Measurements from ENCODE around the gene C11orf71. TPM values are rescaled to one million over a fixed set of nuclear protein-coding genes. Genes with fewer than 3 reads are reported as not detected.

The C11orf71 gene
- total RNA-seq, 4 donors from 2014 or later = 9.7 to 13.3 (median 11.8) TPM

GRCh38 chr11:114367244-114367957 lies 32.9 kb downstream of the C11orf71 start:
- no peak for DNase-seq (ENCODE audit: low spot score in 2 of 2)
- no peak for TF ChIP-seq POLR2A (IDR thresholded peaks at IDR 0.05)
- TF ChIP-seq POLR2AphosphoS5 (IDR thresholded peaks at IDR 0.05) = no peak
- TF ChIP-seq, protein P1, sequence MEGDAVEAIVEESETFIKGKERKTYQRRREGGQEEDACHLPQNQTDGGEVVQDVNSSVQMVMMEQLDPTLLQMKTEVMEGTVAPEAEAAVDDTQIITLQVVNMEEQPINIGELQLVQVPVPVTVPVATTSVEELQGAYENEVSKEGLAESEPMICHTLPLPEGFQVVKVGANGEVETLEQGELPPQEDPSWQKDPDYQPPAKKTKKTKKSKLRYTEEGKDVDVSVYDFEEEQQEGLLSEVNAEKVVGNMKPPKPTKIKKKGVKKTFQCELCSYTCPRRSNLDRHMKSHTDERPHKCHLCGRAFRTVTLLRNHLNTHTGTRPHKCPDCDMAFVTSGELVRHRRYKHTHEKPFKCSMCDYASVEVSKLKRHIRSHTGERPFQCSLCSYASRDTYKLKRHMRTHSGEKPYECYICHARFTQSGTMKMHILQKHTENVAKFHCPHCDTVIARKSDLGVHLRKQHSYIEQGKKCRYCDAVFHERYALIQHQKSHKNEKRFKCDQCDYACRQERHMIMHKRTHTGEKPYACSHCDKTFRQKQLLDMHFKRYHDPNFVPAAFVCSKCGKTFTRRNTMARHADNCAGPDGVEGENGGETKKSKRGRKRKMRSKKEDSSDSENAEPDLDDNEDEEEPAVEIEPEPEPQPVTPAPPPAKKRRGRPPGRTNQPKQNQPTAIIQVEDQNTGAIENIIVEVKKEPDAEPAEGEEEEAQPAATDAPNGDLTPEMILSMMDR (IDR thresholded peaks at IDR 0.05) = no peak
- no peak for TF ChIP-seq EP300 (IDR thresholded peaks at IDR 0.05)
- no peak overlapping the region for H3K4me3 ChIP-seq
- no peaks in the 10 kb centered on the region for H3K36me3 ChIP-seq
- peaks cover 2% of the 10 kb centered on the region for H3K4me1 ChIP-seq
- H3K27ac ChIP-seq = no peak overlapping the region
- no peaks in the 10 kb centered on the region for H3K27me3 ChIP-seq
- 79% methylated on average over 9 of the region's 9 CpGs for WGBS
- H3K9me3 ChIP-seq = no peaks in the 10 kb centered on the region

DNA sequence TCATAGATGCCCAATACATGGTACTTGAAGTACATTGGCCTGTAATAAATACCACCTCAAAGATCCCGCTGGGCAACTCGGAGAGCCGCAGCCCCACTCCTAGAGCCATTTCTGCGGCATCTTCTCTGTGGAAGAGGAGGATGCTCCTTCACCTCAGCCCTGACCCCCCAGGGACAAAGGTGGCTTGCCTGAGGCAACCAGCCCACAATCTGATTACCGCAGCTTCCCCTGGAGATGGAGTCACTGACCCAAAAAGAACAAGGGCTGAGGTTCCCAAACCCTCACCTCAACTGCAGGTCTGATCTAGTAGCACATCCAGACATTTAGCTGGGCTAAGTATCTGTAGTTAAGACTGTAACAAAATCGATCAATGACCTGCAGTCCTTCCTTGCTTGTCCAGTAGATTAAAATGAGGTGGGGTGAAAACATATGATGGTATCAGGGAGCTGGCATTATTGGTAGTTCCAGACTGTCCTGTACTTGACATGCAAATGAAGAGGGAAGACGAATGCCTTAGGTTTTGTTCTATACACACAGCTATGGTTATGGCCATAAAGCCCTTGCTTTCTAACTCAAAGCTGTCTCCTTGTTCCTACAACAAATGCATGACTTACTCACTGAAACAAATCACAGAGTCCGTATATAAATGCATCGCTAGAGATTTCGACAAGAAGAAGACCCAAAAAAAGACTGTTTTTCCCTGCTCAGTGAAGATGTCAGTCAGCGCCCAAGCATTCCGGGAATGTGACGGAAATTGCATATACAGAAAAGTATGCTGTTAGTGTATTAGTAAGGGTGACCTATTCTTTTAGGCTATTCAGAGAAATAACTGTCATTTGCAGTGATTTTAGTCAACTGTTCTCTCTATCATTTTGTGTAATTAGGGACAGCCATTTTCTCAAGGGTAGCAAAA lies 33.7 kb downstream of the C11orf71 start:
- H3K9me3 ChIP-seq = no peaks in the 10 kb centered on the region
- peaks cover 2% of the 10 kb centered on the region for H3K4me1 ChIP-seq
- no peaks in the 10 kb centered on the region for H3K27me3 ChIP-seq
- TF ChIP-seq EP300 (IDR thresholded peaks at IDR 0.05) (no peak), POLR2A (IDR thresholded peaks at IDR 0.05) (no peak), POLR2AphosphoS5 (IDR thresholded peaks at IDR 0.05) (no peak)
- TF ChIP-seq, protein P1 (IDR thresholded peaks at IDR 0.05) = no peak
- WGBS = 77% methylated on average over 13 of the region's 13 CpGs
- no peak overlapping the region for H3K27ac ChIP-seq
- no peak for DNase-seq (ENCODE audit: low spot score in 2 of 2)
- no peaks in the 10 kb centered on the region for H3K36me3 ChIP-seq
- no peak overlapping the region for H3K4me3 ChIP-seq

DNA sequence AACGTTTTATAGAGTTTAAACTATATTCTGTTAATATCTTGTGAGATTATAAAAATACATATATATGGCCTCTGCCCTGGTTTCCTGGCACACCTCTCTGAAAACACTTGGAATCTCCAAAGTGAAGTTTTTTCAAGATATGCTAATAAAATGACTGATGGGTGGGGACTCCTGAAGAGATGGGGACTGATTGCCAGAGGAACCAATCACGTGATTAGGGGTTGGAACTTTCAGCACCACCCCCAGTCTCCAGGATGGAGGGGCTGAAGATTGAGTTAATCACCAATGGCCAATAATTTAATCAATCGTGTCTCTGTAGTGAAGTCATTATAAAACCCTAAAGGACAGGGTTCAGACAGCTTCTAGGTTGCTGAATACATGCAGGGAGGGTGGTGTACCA lies 37.4 kb downstream of the C11orf71 start:
- Histone ChIP-seq H3K36me3 (no peaks in the 10 kb centered on the region), H3K27me3 (no peaks in the 10 kb centered on the region), H3K4me3 (no peak overlapping the region), H3K27ac (no peak overlapping the region), H3K9me3 (no peaks in the 10 kb centered on the region), H3K4me1 (peaks cover 8% of the 10 kb centered on the region)
- DNase-seq (ENCODE audit: low spot score in 2 of 2) = no peak
- TF ChIP-seq POLR2A (IDR thresholded peaks at IDR 0.05) (no peak), EP300 (IDR thresholded peaks at IDR 0.05) (no peak), POLR2AphosphoS5 (IDR thresholded peaks at IDR 0.05) (no peak)
- TF ChIP-seq, protein P1 (IDR thresholded peaks at IDR 0.05) = no peak
- 65% methylated on average over 3 of the region's 3 CpGs for WGBS

DNA sequence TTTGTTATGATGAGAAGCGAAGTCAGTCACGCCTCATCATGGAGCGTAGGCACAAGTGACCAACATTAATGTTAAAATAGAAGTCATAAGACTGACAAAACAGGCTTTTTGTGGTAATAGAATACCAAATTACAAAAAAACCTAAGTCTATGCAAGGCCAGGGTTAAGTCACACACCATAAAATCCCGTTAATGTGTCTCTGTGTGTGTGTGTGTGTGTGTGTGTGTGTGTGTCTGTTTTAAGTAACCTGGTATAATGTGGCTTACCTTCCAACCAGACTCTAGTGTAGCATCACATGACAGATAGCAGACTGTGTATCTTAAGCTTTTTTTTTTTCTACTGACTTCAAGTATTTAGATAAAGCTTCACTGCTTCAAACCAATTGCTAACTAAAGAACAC lies 38.0 kb downstream of the C11orf71 start:
- TF ChIP-seq EP300 (IDR thresholded peaks at IDR 0.05) (no peak), POLR2A (IDR thresholded peaks at IDR 0.05) (no peak), POLR2AphosphoS5 (IDR thresholded peaks at IDR 0.05) (no peak)
- TF ChIP-seq, protein P1 (IDR thresholded peaks at IDR 0.05) = no peak
- H3K9me3 ChIP-seq = no peaks in the 10 kb centered on the region
- peaks cover 8% of the 10 kb centered on the region for H3K4me1 ChIP-seq
- H3K27me3 ChIP-seq = no peaks in the 10 kb centered on the region
- DNase-seq (ENCODE audit: low spot score in 2 of 2) = no peak
- H3K4me3 ChIP-seq = no peak overlapping the region
- H3K36me3 ChIP-seq = no peaks in the 10 kb centered on the region
- no peak overlapping the region for H3K27ac ChIP-seq
- WGBS = 87% methylated on average over 4 of the region's 4 CpGs

GRCh38 chr11:114359342-114359741 lies 41.0 kb downstream of the C11orf71 start:
- H3K4me1 ChIP-seq = peaks cover 8% of the 10 kb centered on the region
- H3K4me3 ChIP-seq = no peak overlapping the region
- H3K9me3 ChIP-seq = no peaks in the 10 kb centered on the region
- H3K27me3 ChIP-seq = no peaks in the 10 kb centered on the region
- H3K36me3 ChIP-seq = no peaks in the 10 kb centered on the region
- TF ChIP-seq EP300 (IDR thresholded peaks at IDR 0.05) = no peak
- no peak for DNase-seq (ENCODE audit: low spot score in 2 of 2)
- no peak overlapping the region for H3K27ac ChIP-seq

Measured in suprapubic skin (tissue), 4 donors.